OCI-M2 (cell line): ENCODE measurements around the gene HSD17B1.

ENCODE experiments used
- DNase-seq: peaks from one replicate; lab custom pipeline; 2025; ENCODE audit not compliant: unreplicated experiment; lab: John Stamatoyannopoulos, UW

Gene HSD17B1

GRCh38 chr17:42598905-42599304, 46.2 kb downstream of the HSD17B1 start:
- no peak for DNase-seq

GRCh38 chr17:42603318-42603717, 50.6 kb downstream of the HSD17B1 start:
- DNase-seq, result no peak
